ENCODE data around the gene LYVE1.

Gene LYVE1

DNA sequence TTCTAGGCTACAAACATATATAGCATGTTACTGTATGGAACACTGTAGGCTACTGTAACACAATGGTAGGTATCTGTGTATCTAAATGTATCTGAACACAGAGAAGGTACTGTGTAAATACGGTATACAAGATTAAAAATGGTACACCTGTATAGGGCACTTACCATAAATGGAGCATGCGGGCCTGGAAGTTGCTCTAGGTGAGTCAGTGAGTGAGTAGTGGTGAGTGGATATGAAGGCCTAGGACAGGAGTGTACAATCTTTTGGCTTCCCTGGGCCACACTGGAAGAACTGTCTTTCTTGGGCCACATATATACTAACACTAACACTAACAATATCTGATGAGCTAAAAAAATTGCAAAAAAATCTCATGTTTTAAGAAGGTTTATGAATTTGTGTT is 48.8 kb downstream of the LYVE1 start:
- no peak for DNase-seq

- DNase-seq, result no peak
Observed at GRCh38 chr11:10518891-10519290, 49.6 kb downstream of the LYVE1 start.

DNA sequence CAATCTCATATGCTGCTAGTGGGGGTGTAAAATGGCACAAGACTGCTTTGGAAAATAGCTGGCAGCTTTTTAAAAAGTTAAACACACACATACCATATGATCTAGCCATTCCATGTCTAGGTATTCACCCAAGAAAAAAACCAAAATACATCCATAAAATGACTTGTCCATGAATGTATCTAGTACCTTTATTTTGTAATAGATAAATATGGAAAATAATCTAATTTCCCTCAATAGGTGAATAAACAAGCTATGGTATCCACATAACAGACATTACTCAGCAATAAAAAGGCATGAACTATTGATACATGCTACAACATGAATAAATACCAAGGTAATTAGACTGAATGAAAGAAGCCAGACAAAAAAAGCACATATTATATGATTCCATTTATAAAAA is 50.3 kb downstream of the LYVE1 start:
- no peak for DNase-seq

DNA sequence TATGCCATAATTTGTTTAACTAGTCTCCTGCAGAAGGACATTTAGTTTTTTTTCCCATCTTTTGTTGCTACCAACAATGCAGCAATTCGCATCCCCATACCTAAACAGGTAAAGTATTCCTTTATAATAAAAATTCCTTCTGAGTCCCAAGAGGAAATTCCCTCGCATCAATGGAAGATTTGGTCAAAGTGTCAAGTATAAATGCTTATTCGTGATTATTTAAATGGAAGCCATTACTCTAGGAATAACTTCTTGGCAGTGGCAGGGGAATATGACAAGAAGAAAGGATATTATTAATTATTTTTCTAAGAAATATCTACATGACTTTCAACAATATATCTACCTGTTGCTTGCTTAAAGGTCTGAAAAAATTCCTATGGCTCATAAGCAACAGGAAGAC is 53.0 kb downstream of the LYVE1 start:
- DNase-seq, result no peak

DNA sequence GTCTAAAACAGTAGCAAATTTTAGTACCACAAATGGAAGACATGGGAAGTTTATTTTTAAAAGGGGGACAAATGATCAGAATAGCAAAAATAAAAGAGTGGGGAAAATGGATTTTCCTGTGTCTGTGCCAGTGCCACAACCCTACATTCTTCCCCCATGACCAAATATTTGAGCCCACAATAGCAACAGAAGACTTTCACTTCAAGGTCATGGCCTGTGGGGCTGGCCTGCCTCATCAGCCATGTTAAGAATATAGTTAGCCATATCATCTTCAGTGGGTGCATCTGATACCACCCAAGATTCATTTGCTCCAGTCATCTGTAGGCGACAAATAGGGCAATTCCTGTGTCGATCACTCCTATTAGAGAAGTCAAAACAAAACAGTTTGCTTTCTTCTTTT is 53.8 kb downstream of the LYVE1 start:
- no peak for DNase-seq

- peak; percentile 36 for DNase-seq
Observed at GRCh38 chr11:10514202-10514601, 54.3 kb downstream of the LYVE1 start.

DNA sequence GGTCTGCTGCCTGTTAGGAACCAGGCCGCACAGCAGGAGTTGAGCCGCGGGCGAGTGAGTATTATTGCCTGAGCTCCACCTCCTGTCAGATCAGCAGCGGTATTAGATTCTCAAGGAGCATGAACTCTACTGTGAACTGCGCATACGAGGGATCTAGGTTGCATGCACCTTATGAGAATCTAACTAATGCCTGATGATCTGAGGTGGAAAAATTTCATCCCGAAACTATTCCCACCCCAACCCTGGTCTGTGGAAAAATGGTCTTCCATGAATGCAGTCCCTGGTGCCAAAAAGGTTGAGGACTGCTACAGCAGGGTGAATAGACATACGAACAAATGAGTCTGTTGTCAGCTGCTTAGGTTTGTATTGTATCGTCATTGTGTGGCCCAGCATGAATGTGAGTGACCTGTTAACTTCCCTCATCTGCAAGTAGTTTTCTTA is 57.3 kb downstream of the LYVE1 start:
- DNase-seq, result no peak

Data from inflammatory macrophage treated with lipopolysaccharide for 4 hours (primary cell).